Sigmoid colon (tissue), 7 donors: ENCODE results near the gene NOVA1. TPM values are rescaled to one million over a fixed set of nuclear protein-coding genes. Genes with fewer than 3 reads are reported as not detected.

Source experiments
- DNase-seq: peaks from one replicate; pipeline ENCODE4 v3.0.0-alpha.2; 2019
- H3K27ac ChIP-seq, 4 donors: fragments of 200-600 bp; sonication (generic); one replicate each; pipeline ENCODE4 v1.5.1; 2016 to 2019; ENCODE audit warnings: mild to moderate bottlenecking in 1 of 4
- H3K27me3 ChIP-seq, 3 donors: fragments of 200-600 bp; sonication (generic); one replicate each; pipeline ENCODE4 v1.5.1; 2019; ENCODE audit warnings: mild to moderate bottlenecking in 1 of 3
- H3K36me3 ChIP-seq, 4 donors: fragments of 200-600 bp; sonication (generic); one replicate each; pipeline ENCODE4 v1.5.1; 2016 to 2019
- H3K4me1 ChIP-seq, 4 donors: fragments of 200-600 bp; sonication (generic); one replicate each; pipeline ENCODE4 v1.5.1; 2017 to 2019
- H3K4me3 ChIP-seq, 4 donors: fragments of 200-600 bp; sonication (generic); one replicate each; pipeline ENCODE4 v1.5.1; 2017 to 2019; ENCODE audit warnings: mild to moderate bottlenecking in 2 of 4, moderate library complexity in 1 of 4
- H3K9me3 ChIP-seq, 4 donors: fragments of 200-600 bp in 3 of 4; sonication (generic) in 3 of 4; one replicate each; pipeline versions ENCODE4 v1.5.1 to v1.6.1; 2013 to 2019
- CTCF ChIP-seq, 4 experiments: fragments of 450-650 bp in 3 of 4; fragments of 200-600 bp in 1 of 4; IDR thresholded peaks; one replicate each; pipeline ENCODE4 v1.5.1; 2016 to 2019; ENCODE audit warnings: antibody characterized with exemption in 4 of 4, mild to moderate bottlenecking in 3 of 4, moderate library complexity in 2 of 4
- EP300 ChIP-seq, 4 donors: sonication (generic); formaldehyde crosslinking; IDR thresholded peaks; one replicate each; pipeline ENCODE4 v1.6.1; 2017; ENCODE audit warnings: antibody characterized with exemption in 4 of 4
- POLR2A ChIP-seq, 2 donors: fragments of 450-650 bp; IDR thresholded peaks; one replicate each; pipeline ENCODE4 v1.6.1; 2016; ENCODE audit warnings: antibody characterized with exemption in 2 of 2, mild to moderate bottlenecking in 2 of 2, moderate library complexity in 2 of 2
- POLR2AphosphoS5 ChIP-seq, 4 donors: sonication (generic); formaldehyde crosslinking; IDR thresholded peaks; one replicate each; pipeline ENCODE4 v1.6.1; 2017; ENCODE audit warnings: antibody characterized with exemption in 4 of 4
- WGBS, 2 donors: extraction: QIAGEN DNeasy Blood & Tissue Kit; methylation state at CpG; one replicate each; pipeline ENCODE4 v1.1.7; 2013; 5-methylcytosine and 5-hydroxymethylcytosine counted together
- intact Hi-C: fragments of 100-400 bp; cut with DNase I; formaldehyde crosslinking; loops from one replicate; pipeline ENCODE4 v1.15.1; 2023
- polyA plus RNA-seq, 3 donors: library from polyadenylated mRNA; stranded (reverse); fragments of 200-250 nt; gene quantifications; one replicate each; pipeline ENCODE4 v1.2.3, GENCODE V29; 2013
- total RNA-seq, 4 donors: library from RNA; depleted of rRNA; stranded (reverse); fragments of >200 nt; gene quantifications; one replicate each; pipeline ENCODE4 v1.1.0, GENCODE V29; 2016
- donor health status: healthy with polysubstance abuse.
- donor health status: Bipolar disorder and iron deficiency.
- donor health status: healthy.

The NOVA1 gene
- total and polyA plus RNA-seq, 7 donors = 0.69 to 32.4 (median 8.7) TPM

GRCh38 chr14:26621807-26622560 is 24.2 kb upstream of the NOVA1 start:
- no peak overlapping the region for H3K4me3 ChIP-seq

GRCh38 chr14:26621364-26621763 is 23.5 kb upstream of the NOVA1 start:
- no peak for DNase-seq
- 89 to 96% methylated on average over 1 of the region's 1 CpG for WGBS, 2 donors
- Histone ChIP-seq H3K4me3 (no peak overlapping the region), H3K27ac (no peak overlapping the region), H3K27me3 (no peaks in the 10 kb centered on the region), H3K36me3 (no peaks in the 10 kb centered on the region), H3K9me3 (peaks cover 0 to 2% (median 0%) of the 10 kb centered on the region in 4 donors), H3K4me1 (no peaks in the 10 kb centered on the region)
- intact Hi-C loops = no loop called here
- TF ChIP-seq POLR2AphosphoS5 (IDR thresholded peaks at IDR 0.05) = no peak

More at GRCh38 chr14:26621807-26622560, 24.2 kb upstream of the NOVA1 start:
- H3K27me3 ChIP-seq = no peaks in the 10 kb centered on the region
- intact Hi-C loops = no loop called here
- TF ChIP-seq CTCF (IDR thresholded peaks at IDR 0.05) = no peak
- no peak for TF ChIP-seq POLR2A (IDR thresholded peaks at IDR 0.05)
- no peak for TF ChIP-seq POLR2AphosphoS5 (IDR thresholded peaks at IDR 0.05)
- no peak for TF ChIP-seq EP300 (IDR thresholded peaks at IDR 0.05)
- no peaks in the 10 kb centered on the region for H3K9me3 ChIP-seq
- no peak for DNase-seq
- 84% methylated on average over 2 of the region's 2 CpGs for WGBS, 2 donors
- H3K36me3 ChIP-seq = no peaks in the 10 kb centered on the region
- no peak overlapping the region for H3K27ac ChIP-seq
- no peaks in the 10 kb centered on the region for H3K4me1 ChIP-seq

- H3K4me3 ChIP-seq = no peak overlapping the region
- H3K36me3 ChIP-seq = no peaks in the 10 kb centered on the region
- no peaks in the 10 kb centered on the region for H3K9me3 ChIP-seq
- no peak overlapping the region for H3K27ac ChIP-seq
- H3K4me1 ChIP-seq = no peaks in the 10 kb centered on the region
- intact Hi-C loops = no loop called here
- H3K27me3 ChIP-seq = no peaks in the 10 kb centered on the region
- DNase-seq = no peak
- TF ChIP-seq POLR2AphosphoS5 (IDR thresholded peaks at IDR 0.05) (no peak), CTCF (IDR thresholded peaks at IDR 0.05) (no peak), POLR2A (IDR thresholded peaks at IDR 0.05) (no peak), EP300 (IDR thresholded peaks at IDR 0.05) (no peak)
Measured at GRCh38 chr14:26611259-26611658, 13.4 kb upstream of the NOVA1 start.

GRCh38 chr14:26606729-26607312 is 9.0 kb upstream of the NOVA1 start:
- intact Hi-C loops = no loop called here
- DNase-seq = no peak

More at GRCh38 chr14:26606729-26607312, 9.0 kb upstream of the NOVA1 start:
- 77 to 84% methylated on average over 3 of the region's 3 CpGs for WGBS, 2 donors
- Histone ChIP-seq H3K9me3 (no peaks in the 10 kb centered on the region), H3K27ac (no peak overlapping the region), H3K4me3 (no peak overlapping the region), H3K27me3 (no peaks in the 10 kb centered on the region), H3K36me3 (no peaks in the 10 kb centered on the region), H3K4me1 (no peaks in the 10 kb centered on the region)
- no peak for TF ChIP-seq EP300 (IDR thresholded peaks at IDR 0.05)
- TF ChIP-seq POLR2A (IDR thresholded peaks at IDR 0.05) = no peak
- no peak for TF ChIP-seq CTCF (IDR thresholded peaks at IDR 0.05)
- no peak for TF ChIP-seq POLR2AphosphoS5 (IDR thresholded peaks at IDR 0.05)
